ENCODE results near the gene SESN2.

SESN2 gene

GRCh38 chr1:28273216-28273860, 14.0 kb downstream of the SESN2 start:
- Histone ChIP-seq H3K27me3 (ENCODE audit: insufficient read depth, poor library complexity, severe bottlenecking) (no peaks in the 10 kb centered on the region), H3K27ac (ENCODE audit: poor library complexity, severe bottlenecking) (no peak overlapping the region), H3K9me3 (ENCODE audit: severe bottlenecking) (no peaks in the 10 kb centered on the region), H3K36me3 (ENCODE audit: low read depth) (peaks cover 98% of the 10 kb centered on the region), H3K4me3 (ENCODE audit: severe bottlenecking) (no peak overlapping the region), H3K4me1 (ENCODE audit: insufficient read depth, poor library complexity, severe bottlenecking) (no peaks in the 10 kb centered on the region)
- no peak for TF ChIP-seq CTCF (IDR thresholded peaks at IDR 0.05; ENCODE audit: poor library complexity, severe bottlenecking)
- ATAC-seq (ENCODE audit: low read depth), result no peak
- DNase-seq (ENCODE audit: low spot score), result no peak

- peaks cover 80% of the 10 kb centered on the region for H3K36me3 ChIP-seq (ENCODE audit: low read depth)
- no peak for ATAC-seq (ENCODE audit: low read depth)
- no peak for TF ChIP-seq CTCF (IDR thresholded peaks at IDR 0.05; ENCODE audit: poor library complexity, severe bottlenecking)
Measured at GRCh38 chr1:28278763-28279162, 19.4 kb downstream of the SESN2 start.

GRCh38 chr1:28279721-28280120, 20.4 kb downstream of the SESN2 start:
- H3K4me1 ChIP-seq (ENCODE audit: insufficient read depth, poor library complexity, severe bottlenecking), result no peaks in the 10 kb centered on the region
- H3K4me3 ChIP-seq (ENCODE audit: severe bottlenecking), result no peak overlapping the region
- no peaks in the 10 kb centered on the region for H3K27me3 ChIP-seq (ENCODE audit: insufficient read depth, poor library complexity, severe bottlenecking)
- peaks cover 70% of the 10 kb centered on the region for H3K36me3 ChIP-seq (ENCODE audit: low read depth)
- ATAC-seq (ENCODE audit: low read depth) (no peak), DNase-seq (ENCODE audit: low spot score) (no peak)
- no peak overlapping the region for H3K27ac ChIP-seq (ENCODE audit: poor library complexity, severe bottlenecking)
- H3K9me3 ChIP-seq (ENCODE audit: severe bottlenecking), result no peaks in the 10 kb centered on the region
- no peak for TF ChIP-seq CTCF (IDR thresholded peaks at IDR 0.05; ENCODE audit: poor library complexity, severe bottlenecking)

More at GRCh38 chr1:28278763-28279162, 19.4 kb downstream of the SESN2 start:
- no peak for DNase-seq (ENCODE audit: low spot score)
- no peak overlapping the region for H3K27ac ChIP-seq (ENCODE audit: poor library complexity, severe bottlenecking)
- no peaks in the 10 kb centered on the region for H3K9me3 ChIP-seq (ENCODE audit: severe bottlenecking)
- no peaks in the 10 kb centered on the region for H3K27me3 ChIP-seq (ENCODE audit: insufficient read depth, poor library complexity, severe bottlenecking)
- no peak overlapping the region for H3K4me3 ChIP-seq (ENCODE audit: severe bottlenecking)
- H3K4me1 ChIP-seq (ENCODE audit: insufficient read depth, poor library complexity, severe bottlenecking), result no peaks in the 10 kb centered on the region

DNA sequence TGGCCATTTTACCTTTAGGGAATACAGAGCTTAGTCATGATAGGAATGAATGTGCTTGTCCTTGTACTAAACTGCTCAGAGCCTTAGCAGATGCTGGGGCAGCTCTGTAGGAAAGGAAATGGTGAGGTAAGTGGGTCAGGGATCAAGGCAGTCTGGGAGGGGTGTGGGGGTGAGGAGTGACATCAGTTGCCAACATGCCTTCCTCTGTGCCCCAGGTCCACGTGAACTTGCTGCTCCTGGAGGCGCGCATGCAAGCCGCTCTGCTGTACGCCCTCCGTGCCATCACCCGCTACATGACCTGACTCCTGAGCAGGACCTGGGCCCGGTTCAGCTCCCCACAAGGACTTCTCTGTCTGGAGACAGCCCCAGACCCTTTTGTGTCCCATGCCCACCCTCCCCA, 21.2 kb downstream of the SESN2 start:
- Histone ChIP-seq H3K4me3 (ENCODE audit: severe bottlenecking) (no peak overlapping the region), H3K27me3 (ENCODE audit: insufficient read depth, poor library complexity, severe bottlenecking) (no peaks in the 10 kb centered on the region), H3K36me3 (ENCODE audit: low read depth) (peaks cover 62% of the 10 kb centered on the region), H3K4me1 (ENCODE audit: insufficient read depth, poor library complexity, severe bottlenecking) (no peaks in the 10 kb centered on the region), H3K9me3 (ENCODE audit: severe bottlenecking) (no peaks in the 10 kb centered on the region), H3K27ac (ENCODE audit: poor library complexity, severe bottlenecking) (no peak overlapping the region)
- DNase-seq (ENCODE audit: low spot score) (no peak), ATAC-seq (ENCODE audit: low read depth) (no peak; the same call in 2 of the 3 replicates)
- no peak for TF ChIP-seq CTCF (IDR thresholded peaks at IDR 0.05; ENCODE audit: poor library complexity, severe bottlenecking)

- H3K27me3 ChIP-seq (ENCODE audit: insufficient read depth, poor library complexity, severe bottlenecking), result no peaks in the 10 kb centered on the region
- peaks cover 58% of the 10 kb centered on the region for H3K36me3 ChIP-seq (ENCODE audit: low read depth)
- no peaks in the 10 kb centered on the region for H3K4me1 ChIP-seq (ENCODE audit: insufficient read depth, poor library complexity, severe bottlenecking)
- no peaks in the 10 kb centered on the region for H3K9me3 ChIP-seq (ENCODE audit: severe bottlenecking)
- no peak for ATAC-seq (ENCODE audit: low read depth)
- no peak overlapping the region for H3K27ac ChIP-seq (ENCODE audit: poor library complexity, severe bottlenecking)
- no peak for DNase-seq (ENCODE audit: low spot score)
- no peak for TF ChIP-seq CTCF (IDR thresholded peaks at IDR 0.05; ENCODE audit: poor library complexity, severe bottlenecking)
- no peak overlapping the region for H3K4me3 ChIP-seq (ENCODE audit: severe bottlenecking)
Measured at GRCh38 chr1:28280977-28281381, 21.7 kb downstream of the SESN2 start.

All from RWPE2 (cell line).